Measurements from ENCODE around the gene TNRC18. TPM values are rescaled to one million over a fixed set of nuclear protein-coding genes. Genes with fewer than 3 reads are reported as not detected.

Gene TNRC18
- total RNA-seq, 1 donor from 2014 or later, result 198 TPM

DNA sequence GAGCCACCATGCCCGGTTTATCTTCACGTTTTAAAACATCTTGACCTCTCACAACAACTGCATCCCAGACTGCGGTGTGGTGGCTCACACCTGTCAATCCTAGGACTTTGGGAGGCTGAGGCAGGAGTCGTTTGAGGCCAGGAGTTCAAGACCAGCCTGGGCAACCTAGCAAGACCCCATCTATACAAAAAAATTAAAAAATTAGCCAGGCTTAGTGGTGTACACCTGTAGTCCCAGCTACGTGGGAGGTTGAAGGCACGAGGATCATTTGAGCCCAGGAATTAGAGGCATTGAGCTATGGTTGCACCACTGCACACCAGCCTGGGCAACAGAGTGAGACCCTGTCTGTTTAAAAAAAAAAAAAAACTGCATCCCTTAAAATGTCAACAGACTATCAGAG is 20.2 kb downstream of the TNRC18 start:
- Mint-ChIP-seq H3K27ac (ENCODE audit: unreplicated experiment) (no peak overlapping the region), H3K4me3 (ENCODE audit: unreplicated experiment) (no peak overlapping the region), H3K27me3 (ENCODE audit: unreplicated experiment) (no peaks in the 10 kb centered on the region), H3K4me1 (ENCODE audit: unreplicated experiment) (peaks cover 19% of the 10 kb centered on the region), H3K36me3 (ENCODE audit: unreplicated experiment) (peaks cover 23% of the 10 kb centered on the region), H3K9me3 (ENCODE audit: unreplicated experiment) (no peaks in the 10 kb centered on the region)
- DNase-seq (ENCODE audit: extremely low spot score, unreplicated experiment), result no peak
- TF ChIP-seq, protein P1, sequence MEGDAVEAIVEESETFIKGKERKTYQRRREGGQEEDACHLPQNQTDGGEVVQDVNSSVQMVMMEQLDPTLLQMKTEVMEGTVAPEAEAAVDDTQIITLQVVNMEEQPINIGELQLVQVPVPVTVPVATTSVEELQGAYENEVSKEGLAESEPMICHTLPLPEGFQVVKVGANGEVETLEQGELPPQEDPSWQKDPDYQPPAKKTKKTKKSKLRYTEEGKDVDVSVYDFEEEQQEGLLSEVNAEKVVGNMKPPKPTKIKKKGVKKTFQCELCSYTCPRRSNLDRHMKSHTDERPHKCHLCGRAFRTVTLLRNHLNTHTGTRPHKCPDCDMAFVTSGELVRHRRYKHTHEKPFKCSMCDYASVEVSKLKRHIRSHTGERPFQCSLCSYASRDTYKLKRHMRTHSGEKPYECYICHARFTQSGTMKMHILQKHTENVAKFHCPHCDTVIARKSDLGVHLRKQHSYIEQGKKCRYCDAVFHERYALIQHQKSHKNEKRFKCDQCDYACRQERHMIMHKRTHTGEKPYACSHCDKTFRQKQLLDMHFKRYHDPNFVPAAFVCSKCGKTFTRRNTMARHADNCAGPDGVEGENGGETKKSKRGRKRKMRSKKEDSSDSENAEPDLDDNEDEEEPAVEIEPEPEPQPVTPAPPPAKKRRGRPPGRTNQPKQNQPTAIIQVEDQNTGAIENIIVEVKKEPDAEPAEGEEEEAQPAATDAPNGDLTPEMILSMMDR (IDR thresholded peaks at IDR 0.05), result no peak

DNA sequence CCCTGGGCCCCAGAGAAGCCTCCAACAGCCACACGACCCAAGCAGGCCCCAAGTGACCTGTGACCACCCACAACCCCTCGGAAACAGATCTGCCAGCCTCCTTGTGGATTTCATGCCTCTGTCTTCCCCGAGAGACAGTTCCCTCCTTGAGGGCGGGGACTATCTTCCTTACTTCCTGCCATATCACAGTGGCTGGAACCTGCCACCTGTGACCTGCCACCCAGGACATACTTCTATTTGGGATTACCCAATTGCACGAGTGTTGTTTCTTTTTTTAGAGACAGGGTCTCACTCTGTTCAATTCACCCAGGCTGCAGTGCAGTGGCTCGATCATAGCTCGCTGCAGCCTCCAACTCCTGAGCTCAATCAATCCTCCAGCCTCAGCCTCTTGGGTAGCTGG is 25.9 kb downstream of the TNRC18 start:
- TF ChIP-seq, protein P1 (IDR thresholded peaks at IDR 0.05), result no peak
- Mint-ChIP-seq H3K27ac (ENCODE audit: unreplicated experiment) (peak overlapping the region; percentile 40), H3K27me3 (ENCODE audit: unreplicated experiment) (no peaks in the 10 kb centered on the region), H3K36me3 (ENCODE audit: unreplicated experiment) (peaks cover 23% of the 10 kb centered on the region), H3K9me3 (ENCODE audit: unreplicated experiment) (no peaks in the 10 kb centered on the region), H3K4me1 (ENCODE audit: unreplicated experiment) (peaks cover 7% of the 10 kb centered on the region), H3K4me3 (ENCODE audit: unreplicated experiment) (no peak overlapping the region)
- no peak for DNase-seq (ENCODE audit: extremely low spot score, unreplicated experiment)

DNA sequence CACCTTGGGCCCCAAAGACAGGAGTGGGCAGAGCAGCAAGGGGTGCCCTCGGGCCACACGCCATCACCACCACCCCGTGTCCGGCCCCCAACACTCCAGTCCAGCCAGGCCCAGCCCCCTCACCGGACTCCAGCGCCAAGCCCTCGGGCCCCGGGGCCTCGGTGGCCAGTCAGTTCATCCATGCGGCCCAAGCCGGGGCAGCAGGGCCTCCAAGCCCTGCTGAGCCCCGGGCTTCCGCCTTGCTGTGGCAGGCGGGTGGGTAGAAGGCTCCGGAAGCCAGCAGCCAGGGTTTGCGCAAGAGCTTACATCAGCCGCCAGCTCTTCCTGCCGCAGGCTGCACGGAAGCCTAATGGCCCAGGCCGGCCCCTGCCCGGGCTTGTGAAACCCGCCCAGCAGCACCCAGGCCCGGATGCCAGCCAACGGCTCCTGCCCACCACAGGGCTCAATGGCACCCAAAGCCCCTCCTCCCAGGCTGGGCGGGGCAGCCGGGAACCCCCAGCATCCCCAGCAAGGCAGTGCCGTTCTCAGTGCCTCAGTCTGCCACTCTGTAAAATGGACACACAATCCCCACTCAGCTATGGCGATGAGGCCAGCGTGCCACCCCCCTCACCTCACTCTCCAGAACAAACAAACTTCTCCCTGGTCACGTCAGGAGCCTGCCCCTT is 26.5 kb downstream of the TNRC18 start:
- Mint-ChIP-seq H3K4me1 (ENCODE audit: unreplicated experiment) (peaks cover 7% of the 10 kb centered on the region), H3K27ac (ENCODE audit: unreplicated experiment) (peak overlapping the region; percentile 40), H3K4me3 (ENCODE audit: unreplicated experiment) (no peak overlapping the region), H3K36me3 (ENCODE audit: unreplicated experiment) (peaks cover 21% of the 10 kb centered on the region), H3K27me3 (ENCODE audit: unreplicated experiment) (no peaks in the 10 kb centered on the region), H3K9me3 (ENCODE audit: unreplicated experiment) (no peaks in the 10 kb centered on the region)
- TF ChIP-seq, protein P1 (IDR thresholded peaks at IDR 0.05), result no peak
- DNase-seq (ENCODE audit: extremely low spot score, unreplicated experiment), result no peak

DNA sequence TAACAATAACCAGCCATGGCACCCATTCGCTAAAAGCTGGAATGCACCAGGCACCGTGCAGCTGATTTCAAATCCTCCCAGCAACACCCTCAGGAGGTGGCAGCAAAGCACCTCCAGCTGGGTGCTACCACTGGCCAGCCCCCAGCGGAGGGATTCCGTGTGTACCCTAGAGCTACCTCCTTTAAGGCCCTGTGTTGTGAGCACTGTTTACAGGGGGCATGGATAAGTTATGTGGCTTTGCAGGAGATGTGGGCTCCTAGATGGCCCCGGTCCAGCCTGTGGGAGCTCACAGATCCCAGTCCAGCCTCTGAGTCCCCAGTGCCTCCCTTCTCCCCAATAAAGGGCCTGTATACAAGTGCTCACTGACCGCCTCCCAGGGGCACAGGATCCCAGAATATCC is 27.1 kb downstream of the TNRC18 start:
- H3K9me3 Mint-ChIP-seq (ENCODE audit: unreplicated experiment), result no peaks in the 10 kb centered on the region
- DNase-seq (ENCODE audit: extremely low spot score, unreplicated experiment), result no peak
- H3K27me3 Mint-ChIP-seq (ENCODE audit: unreplicated experiment), result no peaks in the 10 kb centered on the region
- H3K36me3 Mint-ChIP-seq (ENCODE audit: unreplicated experiment), result peaks cover 18% of the 10 kb centered on the region
- TF ChIP-seq, protein P1 (IDR thresholded peaks at IDR 0.05), result no peak
- H3K27ac Mint-ChIP-seq (ENCODE audit: unreplicated experiment), result no peak overlapping the region
- H3K4me1 Mint-ChIP-seq (ENCODE audit: unreplicated experiment), result peaks cover 7% of the 10 kb centered on the region
- no peak overlapping the region for H3K4me3 Mint-ChIP-seq (ENCODE audit: unreplicated experiment)

DNA sequence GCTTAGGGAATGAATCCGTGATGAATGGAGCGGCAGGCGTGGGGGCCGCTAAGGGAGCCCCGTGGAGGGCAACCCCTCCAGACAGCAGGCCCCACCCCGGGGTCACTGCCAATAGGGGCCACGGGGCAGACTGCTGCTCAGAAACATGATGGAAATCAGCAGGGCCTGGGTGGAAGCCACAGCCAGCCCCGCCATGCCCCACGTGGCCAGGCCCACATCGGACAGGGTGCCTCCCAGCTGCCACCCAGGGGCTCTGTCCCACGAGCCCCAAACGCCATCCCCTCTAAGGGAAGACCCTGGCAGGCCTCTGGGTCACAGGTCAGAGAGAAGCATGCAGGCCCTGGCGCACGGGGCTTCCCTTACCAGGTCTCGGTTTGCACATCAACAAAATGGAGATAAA is 28.4 kb downstream of the TNRC18 start:
- TF ChIP-seq, protein P1 (IDR thresholded peaks at IDR 0.05), result no peak
- Mint-ChIP-seq H3K27ac (ENCODE audit: unreplicated experiment) (no peak overlapping the region), H3K9me3 (ENCODE audit: unreplicated experiment) (no peaks in the 10 kb centered on the region), H3K4me1 (ENCODE audit: unreplicated experiment) (peaks cover 7% of the 10 kb centered on the region), H3K36me3 (ENCODE audit: unreplicated experiment) (peaks cover 14% of the 10 kb centered on the region), H3K27me3 (ENCODE audit: unreplicated experiment) (no peaks in the 10 kb centered on the region), H3K4me3 (ENCODE audit: unreplicated experiment) (no peak overlapping the region)
- no peak for DNase-seq (ENCODE audit: extremely low spot score, unreplicated experiment)
